K562 (cell line): ENCODE results near the gene CERS6. TPM values are rescaled to one million over a fixed set of nuclear protein-coding genes. Genes with fewer than 3 reads are reported as not detected.

Experiments used
- DMBX1 ChIP-seq: fragments of 250-450 bp; sonication (Bioruptor Pico); IDR thresholded peaks from 2 replicates; pipeline ENCODE4 v1.8.0; 2022; ENCODE audit warnings: inconsistent platforms, mild to moderate bottlenecking, moderate library complexity, borderline replicate concordance
- KLF1 ChIP-seq: fragments of 450-650 bp; IDR thresholded peaks from 2 replicates; pipeline ENCODE4 v1.6.1; 2016; ENCODE audit warnings: missing genetic modification characterization, missing compliant biosample characterization
- MCM7 ChIP-seq, 2 experiments: fragments of 450-650 bp; IDR thresholded peaks; 2 replicates each; pipeline ENCODE4 v1.6.1; 2016 to 2018
- MXI1 ChIP-seq: IDR thresholded peaks from 2 replicates; pipeline ENCODE4 v1.6.1; 2011; ENCODE audit warnings: low read depth, mild to moderate bottlenecking, improper control_type of control experiment, low read length
- NUFIP1 ChIP-seq: fragments of 450-650 bp; IDR thresholded peaks from 2 replicates; pipeline ENCODE4 v1.6.1; 2018; ENCODE audit not compliant: partially characterized antibody
- ZBTB40 ChIP-seq, 2 experiments: fragments of 450-650 bp in 1 of 2; sonication (generic) in 1 of 2; formaldehyde crosslinking in 1 of 2; IDR thresholded peaks; 2 replicates each; pipeline versions ENCODE4 v1.7.1 to v1.9.0; 2016 to 2022; ENCODE audit warnings: inconsistent platforms in 1 of 2, mild to moderate bottlenecking in 1 of 2, missing genetic modification reagents in 1 of 2
- ZBTB7A ChIP-seq: IDR thresholded peaks from 2 replicates; pipeline ENCODE4 v1.6.1; 2011; ENCODE audit warnings: low read depth, mild to moderate bottlenecking, low read length, moderate library complexity, borderline replicate concordance; ENCODE audit not compliant: control insufficient read depth
- polyA plus RNA-seq, 8 experiments: library from polyadenylated mRNA; depleted of rRNA in 4 of 8; stranded (reverse) in 5 of 8; unstranded in 3 of 8; fragments of >200 nt; fragmentation: Nextera tagmentation in 2 of 8; fragmentation: Illumina TruSeq in 1 of 8; extraction: Ambion mirVana in 2 of 8; extraction: Trizol in 1 of 8; gene quantifications; 2 replicates each; pipeline versions ENCODE4 v1.2.1 to v1.2.3, GENCODE V29; 2011 to 2014; ENCODE audit warnings: inconsistent platforms in 1 of 8, missing spikeins in 1 of 8
- total RNA-seq, 7 experiments: library from RNA; depleted of rRNA in 6 of 7; stranded (reverse); fragments of >200 nt in 6 of 7; fragmentation: Illumina TruSeq in 2 of 7; extraction: Trizol in 2 of 7; gene quantifications; 2 replicates each; pipeline versions ENCODE4 v1.2.1 to v1.2.3, GENCODE V29; 2011 to 2021; ENCODE audit warnings: low replicate concordance in 1 of 7
- TF ChIP-seq, protein P1 (sequence below), 2 experiments: fragments of 450-650 bp in 1 of 2; sonication (generic) in 1 of 2; formaldehyde crosslinking in 1 of 2; IDR thresholded peaks in 1 of 2; conservative IDR thresholded peaks in 1 of 2; 2 replicates each; pipeline versions ENCODE4 v1.6.1 to v1.8.1; 2016 to 2023; ENCODE audit warnings: mild to moderate bottlenecking in 2 of 2, moderate library complexity in 2 of 2, inconsistent platforms in 1 of 2, missing genetic modification reagents in 1 of 2

CERS6 gene
- total and polyA plus RNA-seq, 9 of the 15 experiments (the other 6 are each of a cell fraction or from before 2014, with no cell fraction given): 1.6 to 13.6 (median 11.4) TPM

- TF ChIP-seq ZBTB40 (IDR thresholded peaks at IDR 0.05) (no peak), ZBTB40 (CRISPR knock-in tag; IDR thresholded peaks at IDR 0.05) (no peak), DMBX1 (CRISPR knock-in tag) (no peak), MCM7 (IDR thresholded peaks at IDR 0.05) (no peak), KLF1 (no peak), NUFIP1 (no peak), MXI1 (no peak), ZBTB7A (no peak)
- TF ChIP-seq, protein P1, sequence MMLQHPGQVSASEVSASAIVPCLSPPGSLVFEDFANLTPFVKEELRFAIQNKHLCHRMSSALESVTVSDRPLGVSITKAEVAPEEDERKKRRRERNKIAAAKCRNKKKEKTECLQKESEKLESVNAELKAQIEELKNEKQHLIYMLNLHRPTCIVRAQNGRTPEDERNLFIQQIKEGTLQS (IDR thresholded peaks at IDR 0.05): no peak
- TF ChIP-seq, protein P1 (CRISPR knock-in tag; conservative IDR thresholded peaks at IDR 0.05): no peak
- TF ChIP-seq, all 486 proteins: peak for 0
Observed at GRCh38 chr2:168562971-168563370, 106.9 kb downstream of the CERS6 start (continued).
